Measurements from ENCODE around the gene CDCA7L.

Gene CDCA7L

GRCh38 chr7:21945454-21946221 is at the start of gene CDCA7L:
CDCA7L (minus strand) TSS chr7:21945899; CDS start chr7:21945804, 95 bp downstream.
- peak; percentile 49 to 58 (median 49) for DNase-seq (ENCODE audit: low read depth in 2 of 3, low spot score in 2 of 3)

GRCh38 chr7:21986096-21986495 is 40.4 kb upstream of the CDCA7L start:
- DNase-seq (ENCODE audit: low read depth in 2 of 3, low spot score in 2 of 3) = no peak

GRCh38 chr7:21984042-21984441 is 38.3 kb upstream of the CDCA7L start:
- no peak for DNase-seq (ENCODE audit: low read depth in 2 of 3, low spot score in 2 of 3)

GRCh38 chr7:21983056-21983455 is 37.4 kb upstream of the CDCA7L start:
- DNase-seq (ENCODE audit: low read depth in 2 of 3, low spot score in 2 of 3) = no peak

- DNase-seq (ENCODE audit: low read depth in 2 of 3, low spot score in 2 of 3) = no peak
Measured at GRCh38 chr7:21981524-21981923, 35.8 kb upstream of the CDCA7L start.

GRCh38 chr7:21980926-21981500 is 35.3 kb upstream of the CDCA7L start:
- no peak for DNase-seq (ENCODE audit: low read depth in 2 of 3, low spot score in 2 of 3)

- DNase-seq (ENCODE audit: low read depth in 2 of 3, low spot score in 2 of 3) = no peak
Measured at GRCh38 chr7:21972397-21972784, 26.7 kb upstream of the CDCA7L start.

GRCh38 chr7:21971780-21972396 is 26.2 kb upstream of the CDCA7L start:
- no peak for DNase-seq (ENCODE audit: low read depth in 2 of 3, low spot score in 2 of 3)

GRCh38 chr7:21969822-21970221 is 24.1 kb upstream of the CDCA7L start:
- no peak for DNase-seq (ENCODE audit: low read depth in 2 of 3, low spot score in 2 of 3)

GRCh38 chr7:21967598-21968003 is 21.9 kb upstream of the CDCA7L start:
- DNase-seq (ENCODE audit: low read depth in 2 of 3, low spot score in 2 of 3) = no peak

- no peak for DNase-seq (ENCODE audit: low read depth in 2 of 3, low spot score in 2 of 3)
Measured at GRCh38 chr7:21966271-21966670, 20.6 kb upstream of the CDCA7L start.

GRCh38 chr7:21965291-21965690 is 19.6 kb upstream of the CDCA7L start:
- no peak for DNase-seq (ENCODE audit: low read depth in 2 of 3, low spot score in 2 of 3)

- no peak for DNase-seq (ENCODE audit: low read depth in 2 of 3, low spot score in 2 of 3)
Measured at GRCh38 chr7:21962677-21963076, 17.0 kb upstream of the CDCA7L start.

- no peak for DNase-seq (ENCODE audit: low read depth in 2 of 3, low spot score in 2 of 3)
Measured at GRCh38 chr7:21960922-21961321, 15.2 kb upstream of the CDCA7L start.

- DNase-seq (ENCODE audit: low read depth in 2 of 3, low spot score in 2 of 3) = no peak
Measured at GRCh38 chr7:21959387-21959776, 13.7 kb upstream of the CDCA7L start.

- no peak for DNase-seq (ENCODE audit: low read depth in 2 of 3, low spot score in 2 of 3)
Measured at GRCh38 chr7:21953781-21954180, 8.1 kb upstream of the CDCA7L start.

- DNase-seq (ENCODE audit: low read depth in 2 of 3, low spot score in 2 of 3) = no peak
Measured at GRCh38 chr7:21948887-21949540, 3.3 kb upstream of the CDCA7L start.

- no peak for DNase-seq (ENCODE audit: low read depth in 2 of 3, low spot score in 2 of 3)
Measured at GRCh38 chr7:21948364-21948763, 2.7 kb upstream of the CDCA7L start.

GRCh38 chr7:21947946-21948345 is 2.2 kb upstream of the CDCA7L start:
- no peak for DNase-seq (ENCODE audit: low read depth in 2 of 3, low spot score in 2 of 3)

GRCh38 chr7:21947056-21947455 is 1.4 kb upstream of the CDCA7L start:
- DNase-seq (ENCODE audit: low read depth in 2 of 3, low spot score in 2 of 3) = no peak

GRCh38 chr7:21946222-21946709 is 567 bp upstream of the CDCA7L start:
- no peak for DNase-seq (ENCODE audit: low read depth in 2 of 3, low spot score in 2 of 3)
